ENCODE measurements around the gene GTPBP6.
"Not testable (repeated sequence)": the region's sequence is repeated elsewhere in the genome, so short reads cannot be mapped to it uniquely, and the experiment has no call there.

The GTPBP6 gene

GRCh38 chrX:287670-288069 is 30.9 kb downstream of the GTPBP6 start:
- DNase-seq = no peak

- DNase-seq = no peak
These were observed 33.4 kb downstream of the GTPBP6 start for GRCh38 chrX:285076-285677.

- DNase-seq = peak; percentile 92
These were observed 35.3 kb downstream of the GTPBP6 start for GRCh38 chrX:283115-283845.

- DNase-seq = not testable (repeated sequence)
These were observed 36.5 kb downstream of the GTPBP6 start for GRCh38 chrX:282000-282681.

- DNase-seq = peak; percentile 62
These were observed 37.2 kb downstream of the GTPBP6 start, which contains the start of gene PLCXD1 for GRCh38 chrX:281166-281999. Gene PLCXD1 (plus strand): TSS chrX:281381. CDS start chrX:284188, 2,807 bp downstream.

GRCh38 chrX:280722-281121 is 37.9 kb downstream of the GTPBP6 start:
- DNase-seq = not testable (repeated sequence)

GRCh38 chrX:279757-280604 is 38.6 kb downstream of the GTPBP6 start:
- not testable (repeated sequence) for DNase-seq

- DNase-seq = peak; percentile 53
These were observed 41.9 kb downstream of the GTPBP6 start for GRCh38 chrX:276581-277201.

GRCh38 chrX:275967-276580 is 42.5 kb downstream of the GTPBP6 start:
- DNase-seq = peak; percentile 70

GRCh38 chrX:275476-275966 is 43.1 kb downstream of the GTPBP6 start:
- DNase-seq = no peak

GRCh38 chrX:274904-275475 is 43.6 kb downstream of the GTPBP6 start:
- DNase-seq = no peak

GRCh38 chrX:270848-271367 is 47.7 kb downstream of the GTPBP6 start:
- DNase-seq = no peak

- DNase-seq = no peak
These were observed 50.8 kb downstream of the GTPBP6 start for GRCh38 chrX:267771-268261.

GRCh38 chrX:265502-265901 is 53.1 kb downstream of the GTPBP6 start:
- DNase-seq = no peak

GRCh38 chrX:264634-265455 is 53.8 kb downstream of the GTPBP6 start:
- DNase-seq = no peak

GRCh38 chrX:264006-264405 is 54.6 kb downstream of the GTPBP6 start:
- not testable (repeated sequence) for DNase-seq

GRCh38 chrX:262381-262909 is 56.2 kb downstream of the GTPBP6 start:
- no peak for DNase-seq

GRCh38 chrX:261919-262352 is 56.7 kb downstream of the GTPBP6 start:
- no peak for DNase-seq

Measured in stimulated activated CD8-positive, alpha-beta memory T cell treated with anti-CD3 and anti-CD28 coated beads, Interleukin-4, amount 100 ng/mL, for 48 hours (primary cell).